ENCODE data around the gene KAT6B.

DNA sequence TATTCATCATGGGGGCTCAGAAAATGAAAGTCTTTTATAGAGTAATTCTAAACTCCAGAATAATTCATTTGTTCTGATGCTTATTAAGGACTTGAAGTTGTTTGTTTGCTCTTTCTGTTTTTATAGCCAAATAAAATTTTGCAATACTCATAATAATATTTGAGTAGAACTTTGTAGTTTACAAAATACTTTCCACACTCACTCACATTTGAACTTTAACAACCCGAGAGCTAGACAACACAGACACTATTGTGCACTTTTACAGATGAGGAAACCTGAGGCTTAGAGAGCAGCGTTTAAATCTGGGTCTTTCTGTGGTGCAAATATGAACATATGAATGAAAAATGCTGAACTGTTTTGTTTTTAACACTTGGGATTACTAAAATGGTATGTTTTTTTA, 126.8 kb downstream of the KAT6B start:
- TF ChIP-seq, protein P1, sequence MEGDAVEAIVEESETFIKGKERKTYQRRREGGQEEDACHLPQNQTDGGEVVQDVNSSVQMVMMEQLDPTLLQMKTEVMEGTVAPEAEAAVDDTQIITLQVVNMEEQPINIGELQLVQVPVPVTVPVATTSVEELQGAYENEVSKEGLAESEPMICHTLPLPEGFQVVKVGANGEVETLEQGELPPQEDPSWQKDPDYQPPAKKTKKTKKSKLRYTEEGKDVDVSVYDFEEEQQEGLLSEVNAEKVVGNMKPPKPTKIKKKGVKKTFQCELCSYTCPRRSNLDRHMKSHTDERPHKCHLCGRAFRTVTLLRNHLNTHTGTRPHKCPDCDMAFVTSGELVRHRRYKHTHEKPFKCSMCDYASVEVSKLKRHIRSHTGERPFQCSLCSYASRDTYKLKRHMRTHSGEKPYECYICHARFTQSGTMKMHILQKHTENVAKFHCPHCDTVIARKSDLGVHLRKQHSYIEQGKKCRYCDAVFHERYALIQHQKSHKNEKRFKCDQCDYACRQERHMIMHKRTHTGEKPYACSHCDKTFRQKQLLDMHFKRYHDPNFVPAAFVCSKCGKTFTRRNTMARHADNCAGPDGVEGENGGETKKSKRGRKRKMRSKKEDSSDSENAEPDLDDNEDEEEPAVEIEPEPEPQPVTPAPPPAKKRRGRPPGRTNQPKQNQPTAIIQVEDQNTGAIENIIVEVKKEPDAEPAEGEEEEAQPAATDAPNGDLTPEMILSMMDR (IDR thresholded peaks at IDR 0.05): no peak
- no peak for TF ChIP-seq POLR2A (IDR thresholded peaks at IDR 0.05)
